HUDEP-2 (cell line): ENCODE results near the gene SMAD3.

Experiments
- DNase-seq, 76 experiments: peaks; one replicate each; lab custom pipeline; 2025; ENCODE audit not compliant: unreplicated experiment in 76 of 76; lab: John Stamatoyannopoulos, UW

Gene SMAD3

GRCh38 chr15:67176195-67176971 lies 111.0 kb downstream of the SMAD3 start:
- DNase-seq, result no peak

GRCh38 chr15:67177752-67178151 lies 112.3 kb downstream of the SMAD3 start:
- no peak for DNase-seq

GRCh38 chr15:67178569-67179210 lies 113.3 kb downstream of the SMAD3 start:
- peak in 56 of 76 experiments; percentile 5 to 69 (median 32) for DNase-seq

GRCh38 chr15:67179411-67179995 lies 114.1 kb downstream of the SMAD3 start:
- DNase-seq, result no peak

GRCh38 chr15:67180035-67180434 lies 114.6 kb downstream of the SMAD3 start:
- DNase-seq, result no peak

GRCh38 chr15:67180514-67181191 lies 115.3 kb downstream of the SMAD3 start:
- no peak for DNase-seq

- DNase-seq, result no peak
These were observed 115.8 kb downstream of the SMAD3 start for GRCh38 chr15:67181221-67181639.

GRCh38 chr15:67183443-67184169 lies 118.2 kb downstream of the SMAD3 start:
- no peak for DNase-seq

GRCh38 chr15:67184208-67184925 lies 119.0 kb downstream of the SMAD3 start:
- DNase-seq, result no peak

GRCh38 chr15:67185051-67185450 lies 119.6 kb downstream of the SMAD3 start:
- DNase-seq, result no peak

GRCh38 chr15:67185621-67186225 lies 120.3 kb downstream of the SMAD3 start:
- DNase-seq, result no peak

- DNase-seq, result peak in 4 of 76 experiments; percentile 3 to 7 (median 5)
These were observed 120.8 kb downstream of the SMAD3 start for GRCh38 chr15:67186226-67186649.

GRCh38 chr15:67186688-67187087 lies 121.3 kb downstream of the SMAD3 start:
- no peak for DNase-seq

- DNase-seq, result no peak
These were observed 122.0 kb downstream of the SMAD3 start for GRCh38 chr15:67187351-67187854.

GRCh38 chr15:67188551-67189218 lies 123.3 kb downstream of the SMAD3 start:
- no peak for DNase-seq

- no peak for DNase-seq
These were observed 124.1 kb downstream of the SMAD3 start for GRCh38 chr15:67189326-67190051.

GRCh38 chr15:67190326-67190725 lies 124.9 kb downstream of the SMAD3 start:
- no peak for DNase-seq

- no peak for DNase-seq
These were observed 125.4 kb downstream of the SMAD3 start for GRCh38 chr15:67190813-67191212.
